H1 (cell line): ENCODE results near the gene GRK3. TPM values are rescaled to one million over a fixed set of nuclear protein-coding genes. Genes with fewer than 3 reads are reported as not detected.

Source experiments
- ASH2L ChIP-seq: fragments of 200-600, 300-600 bp; sonication (generic); IDR thresholded peaks from one replicate; pipeline ENCODE4 v1.7.1; 2017; ENCODE audit warnings: low read length
- BRCA1 ChIP-seq: IDR thresholded peaks from 2 replicates; pipeline ENCODE4 v1.6.1; 2012; ENCODE audit warnings: low read depth, low read length, improper control_type of control experiment
- EP300 ChIP-seq, 2 experiments: IDR thresholded peaks; 1 replicate in 1 of 2; 2 replicates in 1 of 2; pipeline ENCODE4 v1.6.1; 2011 to 2012; ENCODE audit warnings: low read depth in 2 of 2, low read length in 2 of 2, mild to moderate bottlenecking in 2 of 2, borderline replicate concordance in 1 of 2, inconsistent platforms in 1 of 2, moderate library complexity in 1 of 2
- MAFK ChIP-seq: IDR thresholded peaks from 2 replicates; pipeline ENCODE4 v1.6.1; 2012; ENCODE audit warnings: low read depth, mild to moderate bottlenecking, improper control_type of control experiment, low read length
- SAP30 ChIP-seq: fragments of 300-600 bp; sonication (generic); IDR thresholded peaks from 2 replicates; pipeline ENCODE4 v1.7.1; 2012; ENCODE audit warnings: low read length, moderate library complexity, mild to moderate bottlenecking, inconsistent platforms; ENCODE audit not compliant: insufficient read depth, insufficient replicate concordance
- SP4 ChIP-seq: IDR thresholded peaks from 2 replicates; pipeline ENCODE4 v1.6.1; 2012; ENCODE audit warnings: low read length, inconsistent platforms
- TAF1 ChIP-seq: IDR thresholded peaks from 2 replicates; pipeline ENCODE4 v1.6.1; 2011; ENCODE audit warnings: mild to moderate bottlenecking, low read depth, low read length
- polyA plus RNA-seq, 7 experiments: library from polyadenylated mRNA; depleted of rRNA in 3 of 7; stranded (reverse) in 5 of 7; unstranded in 2 of 7; fragments of >200 nt in 5 of 7; fragments of 200-250 nt in 2 of 7; gene quantifications; 1 replicate in 5 of 7; 2 replicates in 1 of 7; 4 replicates in 1 of 7; pipeline versions ENCODE4 v1.2.1 to v1.2.3, GENCODE V29; 2011 to 2013; ENCODE audit warnings: missing spikeins in 2 of 7, mixed read lengths in 2 of 7
- total RNA-seq: library from RNA; stranded (reverse); fragmentation: NEBNext Ultra II Directional; extraction: Animal tissue kit (Norgen Biotek cat#: 25700); gene quantifications from 2 replicates; pipeline ENCODE4 v1.2.1, GENCODE V29; 2021

The GRK3 gene
- total and polyA plus RNA-seq, 2 of the 8 experiments (the other 6 are each of a cell fraction or from before 2014, with no cell fraction given), result 7.5 to 35.3 TPM

GRCh38 chr22:25545146-25545545 is 19.3 kb upstream of the GRK3 start (continued):
- TF ChIP-seq EP300 (IDR thresholded peaks at IDR 0.05; ENCODE audit: borderline replicate concordance in 1 of 2, low read depth in 2 of 2, low read length in 2 of 2), result no peak
- no peak for TF ChIP-seq BRCA1
- TF ChIP-seq ASH2L, result no peak
- TF ChIP-seq SP4, result no peak
- no peak for TF ChIP-seq TAF1
- TF ChIP-seq SAP30, result no peak
- TF ChIP-seq MAFK, result no peak
